Uterus (tissue), 4 donors: ENCODE data around the gene MMP17. TPM values are rescaled to one million over a fixed set of nuclear protein-coding genes. Genes with fewer than 3 reads are reported as not detected.

Experiments used
- DNase-seq, 2 donors: peaks; one replicate each; pipeline ENCODE4 v3.0.0-alpha.2; 2019 to 2020
- H3K27ac ChIP-seq, 2 donors: fragments of 200-600 bp; sonication (generic); 1 replicate in 1 of 2; 2 replicates in 1 of 2; pipeline ENCODE4 v1.5.1; 2016 to 2018
- H3K27me3 ChIP-seq, 2 donors: fragments of 200-600 bp; sonication (generic); one replicate each; pipeline ENCODE4 v1.5.1; 2018 to 2019; ENCODE audit warnings: control low read depth in 1 of 2
- H3K36me3 ChIP-seq, 2 donors: fragments of 200-600 bp; sonication (generic); one replicate each; pipeline ENCODE4 v1.5.1; 2019; ENCODE audit warnings: control low read depth in 1 of 2
- H3K4me1 ChIP-seq, 2 donors: fragments of 200-600 bp; sonication (generic); one replicate each; pipeline ENCODE4 v1.5.1; 2018 to 2019; ENCODE audit warnings: control low read depth in 1 of 2
- H3K4me3 ChIP-seq, 2 donors: fragments of 200-600 bp; sonication (generic); 1 replicate in 1 of 2; 2 replicates in 1 of 2; pipeline ENCODE4 v1.5.1; 2018 to 2019; ENCODE audit warnings: mild to moderate bottlenecking in 1 of 2
- H3K9me3 ChIP-seq, 2 donors: fragments of 200-600 bp; sonication (generic); one replicate each; pipeline ENCODE4 v1.5.1; 2019; ENCODE audit warnings: control low read depth in 1 of 2
- CTCF ChIP-seq, 4 experiments: fragments of 200-600 bp in 2 of 4; fragments of 450-650 bp in 2 of 4; sonication (generic) in 2 of 4; IDR thresholded peaks; one replicate each; pipeline ENCODE4 v1.5.1; 2016 to 2019; ENCODE audit warnings: antibody characterized with exemption in 4 of 4, mild to moderate bottlenecking in 2 of 4, moderate library complexity in 1 of 4
- POLR2A ChIP-seq, 2 donors: fragments of 450-650 bp; IDR thresholded peaks; one replicate each; pipeline ENCODE4 v1.6.1; 2016; ENCODE audit warnings: antibody characterized with exemption in 2 of 2, mild to moderate bottlenecking in 1 of 2, moderate library complexity in 1 of 2
- intact Hi-C: fragments of 100-400 bp; cut with DNase I; formaldehyde crosslinking; loops from one replicate; pipeline ENCODE4 v1.15.1; 2023; ENCODE audit warnings: low total_unique reads
- total RNA-seq, 4 donors: library from RNA; depleted of rRNA in 3 of 4; stranded (reverse); fragments of >200 nt in 3 of 4; gene quantifications; one replicate each; pipeline versions ENCODE4 v1.1.0 to v1.2.4, GENCODE V29; 2014 to 2023
- donor health status: DM: yes; HTN: yes; CAD: no.

The MMP17 gene
- total RNA-seq, 4 donors from 2014 or later = 0.26 to 17.4 (median 5.0) TPM

- H3K9me3 ChIP-seq = no peaks in the 10 kb centered on the region
- no peaks in the 10 kb centered on the region for H3K27me3 ChIP-seq
- H3K27ac ChIP-seq = no peak overlapping the region
- no peaks in the 10 kb centered on the region for H3K36me3 ChIP-seq
- DNase-seq = no peak
- intact Hi-C loops = no loop called here
- no peaks in the 10 kb centered on the region for H3K4me1 ChIP-seq
- H3K4me3 ChIP-seq = no peak overlapping the region
- TF ChIP-seq POLR2A (IDR thresholded peaks at IDR 0.05) (no peak), CTCF (IDR thresholded peaks at IDR 0.05) (no peak)
Measured at GRCh38 chr12:131784909-131785762, 43.1 kb upstream of the MMP17 start.

GRCh38 chr12:131785763-131786330 is 42.3 kb upstream of the MMP17 start:
- H3K27ac ChIP-seq = no peak overlapping the region
- TF ChIP-seq CTCF (IDR thresholded peaks at IDR 0.05) = no peak
- no peak for TF ChIP-seq POLR2A (IDR thresholded peaks at IDR 0.05)
- intact Hi-C loops = no loop called here

GRCh38 chr12:131786331-131786730 is 41.9 kb upstream of the MMP17 start:
- no peak for DNase-seq

More at GRCh38 chr12:131785763-131786330, 42.3 kb upstream of the MMP17 start:
- Histone ChIP-seq H3K9me3 (no peaks in the 10 kb centered on the region), H3K4me1 (no peaks in the 10 kb centered on the region), H3K27me3 (no peaks in the 10 kb centered on the region), H3K4me3 (no peak overlapping the region), H3K36me3 (no peaks in the 10 kb centered on the region)
- no peak for DNase-seq

GRCh38 chr12:131787143-131787660 is 41.0 kb upstream of the MMP17 start:
- no peak for DNase-seq
- Histone ChIP-seq H3K9me3 (no peaks in the 10 kb centered on the region), H3K4me1 (no peaks in the 10 kb centered on the region), H3K4me3 (no peak overlapping the region), H3K36me3 (no peaks in the 10 kb centered on the region), H3K27ac (no peak overlapping the region), H3K27me3 (no peaks in the 10 kb centered on the region)
- intact Hi-C loops = no loop called here
- TF ChIP-seq CTCF (IDR thresholded peaks at IDR 0.05) (no peak), POLR2A (IDR thresholded peaks at IDR 0.05) (no peak)

More at GRCh38 chr12:131786331-131786730, 41.9 kb upstream of the MMP17 start:
- intact Hi-C loops = no loop called here
- no peaks in the 10 kb centered on the region for H3K36me3 ChIP-seq
- H3K4me1 ChIP-seq = no peaks in the 10 kb centered on the region
- no peak overlapping the region for H3K4me3 ChIP-seq
- H3K27me3 ChIP-seq = no peaks in the 10 kb centered on the region
- no peak overlapping the region for H3K27ac ChIP-seq
- H3K9me3 ChIP-seq = no peaks in the 10 kb centered on the region
- TF ChIP-seq POLR2A (IDR thresholded peaks at IDR 0.05) (no peak), CTCF (IDR thresholded peaks at IDR 0.05) (no peak)

- Histone ChIP-seq H3K4me3 (no peak overlapping the region), H3K27ac (no peak overlapping the region), H3K9me3 (no peaks in the 10 kb centered on the region), H3K4me1 (no peaks in the 10 kb centered on the region), H3K27me3 (no peaks in the 10 kb centered on the region), H3K36me3 (no peaks in the 10 kb centered on the region)
- TF ChIP-seq CTCF (IDR thresholded peaks at IDR 0.05) = no peak
- no peak for TF ChIP-seq POLR2A (IDR thresholded peaks at IDR 0.05)
- intact Hi-C loops = no loop called here
- no peak for DNase-seq
Measured at GRCh38 chr12:131788070-131788469, 40.1 kb upstream of the MMP17 start.
